ENCODE results near the gene MYO5C. TPM values are rescaled to one million over a fixed set of nuclear protein-coding genes. Genes with fewer than 3 reads are reported as not detected.

Gene MYO5C
- total and polyA plus RNA-seq, 2 of the 8 experiments (the other 6 are each of a cell fraction or from before 2014, with no cell fraction given): 8.2 to 26.7 TPM

GRCh38 chr15:52172869-52173268 is 122.7 kb downstream of the MYO5C start:
- peaks cover 2% of the 10 kb centered on the region for H3K79me1 ChIP-seq (ENCODE audit: low read depth, low read length)
- no peak overlapping the region for H4K5ac ChIP-seq (ENCODE audit: insufficient read length, low read depth, low read length)
- H2AFZ ChIP-seq (ENCODE audit: low read length): no peak overlapping the region
- H2BK120ac ChIP-seq (replicated peaks; ENCODE audit: low read depth, low read length): no peak overlapping the region
- H3K9me3 ChIP-seq (ENCODE audit: insufficient read depth in 2 of 2, low read depth in 1 of 2, low read length in 1 of 2): 0 out of 4 replicates have a peak, but pooled peaks cover 0 to 3% of the 10 kb centered on the region in 2 experiments
- H2BK15ac ChIP-seq (ENCODE audit: low read length): no peak overlapping the region
- H3K23me2 ChIP-seq (ENCODE audit: low read depth, low read length): no peaks in the 10 kb centered on the region
- peaks cover 0 to 4% (median 0%) of the 10 kb centered on the region in 4 experiments; a peak in 1 of 7 replicates for H3K4me1 ChIP-seq (replicated peaks in 1 of 4; ENCODE audit: control insufficient read depth in 3 of 4, insufficient read depth in 4 of 4, low read length in 3 of 4)
- no peak for FAIRE-seq
- peaks cover 1 to 3% of the 10 kb centered on the region in 2 experiments for H4K20me1 ChIP-seq (replicated peaks in 1 of 2; ENCODE audit: control insufficient read depth in 1 of 2, insufficient read depth in 2 of 2, low read length in 2 of 2)
- no peak overlapping the region for H3K27ac ChIP-seq (ENCODE audit: low read depth, low read length)
- no peak overlapping the region for H2AK5ac ChIP-seq (ENCODE audit: low read depth, low read length)
- no peak overlapping the region for H3K18ac ChIP-seq (ENCODE audit: extremely low read depth, low read length)
- no peak overlapping the region for H3K9ac ChIP-seq (replicated peaks in 1 of 4; ENCODE audit: extremely low read depth in 1 of 4, low read depth in 3 of 4, low read length in 3 of 4)
- H3K14ac ChIP-seq (ENCODE audit: insufficient read length): no peak overlapping the region
- H2BK5ac ChIP-seq (ENCODE audit: low read depth, low read length): no peak overlapping the region
- H4K91ac ChIP-seq (replicated peaks; ENCODE audit: insufficient read length, low read length): no peak overlapping the region
- no peak overlapping the region for H2BK20ac ChIP-seq (ENCODE audit: low read length)
- no peaks in the 10 kb centered on the region for H3K27me3 ChIP-seq (replicated peaks in 1 of 4; ENCODE audit: control insufficient read depth in 3 of 4, extremely low read depth in 1 of 4, insufficient read depth in 3 of 4, low read length in 3 of 4)
- H3K36me3 ChIP-seq (ENCODE audit: control insufficient read depth in 2 of 4, insufficient read depth in 4 of 4, low read length in 3 of 4): no peaks in the 10 kb centered on the region; a peak in 1 of 8 replicates
- H3K4ac ChIP-seq (replicated peaks; ENCODE audit: insufficient read length, low read depth, low read length): no peak overlapping the region
- 84% methylated on average over 2 of the region's 2 CpGs; no CpG with 5 or more reads in 1 of the 2 experiments for WGBS, 2 experiments (ENCODE audit: extremely low coverage in 1 of 2, insufficient coverage in 1 of 2, insufficient read length in 1 of 2, insufficient replicate concordance in 2 of 2, low coverage in 1 of 2, low lambda C conversion rate in 2 of 2, missing lambda C conversion rate in 1 of 2)
- no peak overlapping the region for H3K23ac ChIP-seq (ENCODE audit: insufficient read length)
- H3K4me3 ChIP-seq (ENCODE audit: extremely low read depth in 1 of 4, insufficient read depth in 2 of 4, low read depth in 3 of 4, low read length in 4 of 4): no peak overlapping the region
- ChIA-PET POLR2A (ENCODE audit: partially characterized antibody) (no interaction called here), CTCF (ENCODE audit: partially characterized antibody) (interaction anchor here (2.1 to 11.2 kb wide), 5 partner anchors 9 to 94 kb away, joined by 6 to 95 read pairs (median 31); no protein-coding TSS in a partner anchor)
- no peak for DNase-seq (ENCODE audit: low read depth in 1 of 2, low spot score in 2 of 2)
- H4K8ac ChIP-seq (ENCODE audit: extremely low read depth, insufficient read depth, low read length): no peak overlapping the region
- no peak overlapping the region for H3K56ac ChIP-seq (replicated peaks; ENCODE audit: insufficient read length, low read depth, low read length)
- H3K79me2 ChIP-seq (ENCODE audit: control insufficient read depth in 1 of 2, insufficient read depth in 2 of 2, low read length in 2 of 2): peaks cover 0 to 24% of the 10 kb centered on the region in 2 experiments; a peak in 1 of 4 replicates
- H2BK12ac ChIP-seq (ENCODE audit: low read depth, low read length): no peak overlapping the region
- no peak overlapping the region for H3K4me2 ChIP-seq (ENCODE audit: insufficient read depth in 1 of 2, low read depth in 2 of 2, low read length in 2 of 2)
- TF ChIP-seq HDAC2 (IDR thresholded peaks at IDR 0.05; ENCODE audit: borderline replicate concordance in 1 of 2, low read depth in 2 of 2, low read length in 2 of 2): no peak
- no peak for TF ChIP-seq NANOG (IDR thresholded peaks at IDR 0.05; ENCODE audit: insufficient read depth, low read depth, low read length, poor library complexity, severe bottlenecking)
- no peak for TF ChIP-seq EP300 (IDR thresholded peaks at IDR 0.05; ENCODE audit: borderline replicate concordance in 1 of 2, low read depth in 2 of 2, low read length in 2 of 2)
- TF ChIP-seq KDM1A (IDR thresholded peaks at IDR 0.05; ENCODE audit: borderline replicate concordance, low read length): no peak
- no peak for TF ChIP-seq BACH1 (IDR thresholded peaks at IDR 0.05; ENCODE audit: low read length)
- no peak for TF ChIP-seq NRF1 (IDR thresholded peaks at IDR 0.05; ENCODE audit: low read depth, low read length)
- TF ChIP-seq CTCF (IDR thresholded peaks at IDR 0.05; ENCODE audit: control extremely low read depth in 1 of 3, insufficient read depth in 1 of 3, low read depth in 1 of 3, low read length in 3 of 3): no peak
- TF ChIP-seq SP4 (IDR thresholded peaks at IDR 0.05; ENCODE audit: low read length): no peak
- TF ChIP-seq GTF2F1 (IDR thresholded peaks at IDR 0.05; ENCODE audit: borderline replicate concordance, low read depth, low read length): no peak
- TF ChIP-seq RBBP5 (IDR thresholded peaks at IDR 0.05; ENCODE audit: borderline replicate concordance, low read depth, low read length): no peak
- TF ChIP-seq RXRA (IDR thresholded peaks at IDR 0.05; ENCODE audit: insufficient read depth, low read depth, low read length): no peak

Data from H1 (cell line).